ENCODE results near the gene CCDC88C. TPM values are rescaled to one million over a fixed set of nuclear protein-coding genes. Genes with fewer than 3 reads are reported as not detected.

The CCDC88C gene
- total RNA-seq, 1 experiment from 2014 or later = 21.3 TPM

- in situ Hi-C loops (cut with HindIII; ENCODE audit: low pct_unique_long_range_greater_than_20kb, low sequenced_read_pairs) (no loop called here), intact Hi-C loops (cut with micrococcal nuclease; ENCODE audit: unreplicated experiment) (no loop called here)
- Histone ChIP-seq H3K4me1 (ENCODE audit: control insufficient read depth, insufficient read depth, low read length) (no peaks in the 10 kb centered on the region), H3K4me3 (ENCODE audit: low read depth in 2 of 2, low read length in 2 of 2) (no peak overlapping the region), H3K27ac (ENCODE audit: low read length) (no peak overlapping the region), H3K9me3 (ENCODE audit: control insufficient read depth, insufficient read depth, low read depth, low read length) (no peaks in the 10 kb centered on the region), H3K36me3 (ENCODE audit: control insufficient read depth, insufficient read depth, low read length) (no peaks in the 10 kb centered on the region), H3K27me3 (ENCODE audit: control insufficient read depth, insufficient read depth, low read length) (no peaks in the 10 kb centered on the region)
- peak; percentile 29; the same call in 1 of the 2 replicates for ATAC-seq
- CTCF ChIA-PET = no interaction called here
- no peak for DNase-seq (ENCODE audit: low read depth, low spot score)
- BruUV-seq (replicated peaks) = no TSS peak
- POLR2A ChIA-PET = interaction anchor here (0.6 kb wide), 1 partner anchor 533 kb away, joined by 4 read pairs; no protein-coding TSS in a partner anchor
- TF ChIP-seq, protein P1, sequence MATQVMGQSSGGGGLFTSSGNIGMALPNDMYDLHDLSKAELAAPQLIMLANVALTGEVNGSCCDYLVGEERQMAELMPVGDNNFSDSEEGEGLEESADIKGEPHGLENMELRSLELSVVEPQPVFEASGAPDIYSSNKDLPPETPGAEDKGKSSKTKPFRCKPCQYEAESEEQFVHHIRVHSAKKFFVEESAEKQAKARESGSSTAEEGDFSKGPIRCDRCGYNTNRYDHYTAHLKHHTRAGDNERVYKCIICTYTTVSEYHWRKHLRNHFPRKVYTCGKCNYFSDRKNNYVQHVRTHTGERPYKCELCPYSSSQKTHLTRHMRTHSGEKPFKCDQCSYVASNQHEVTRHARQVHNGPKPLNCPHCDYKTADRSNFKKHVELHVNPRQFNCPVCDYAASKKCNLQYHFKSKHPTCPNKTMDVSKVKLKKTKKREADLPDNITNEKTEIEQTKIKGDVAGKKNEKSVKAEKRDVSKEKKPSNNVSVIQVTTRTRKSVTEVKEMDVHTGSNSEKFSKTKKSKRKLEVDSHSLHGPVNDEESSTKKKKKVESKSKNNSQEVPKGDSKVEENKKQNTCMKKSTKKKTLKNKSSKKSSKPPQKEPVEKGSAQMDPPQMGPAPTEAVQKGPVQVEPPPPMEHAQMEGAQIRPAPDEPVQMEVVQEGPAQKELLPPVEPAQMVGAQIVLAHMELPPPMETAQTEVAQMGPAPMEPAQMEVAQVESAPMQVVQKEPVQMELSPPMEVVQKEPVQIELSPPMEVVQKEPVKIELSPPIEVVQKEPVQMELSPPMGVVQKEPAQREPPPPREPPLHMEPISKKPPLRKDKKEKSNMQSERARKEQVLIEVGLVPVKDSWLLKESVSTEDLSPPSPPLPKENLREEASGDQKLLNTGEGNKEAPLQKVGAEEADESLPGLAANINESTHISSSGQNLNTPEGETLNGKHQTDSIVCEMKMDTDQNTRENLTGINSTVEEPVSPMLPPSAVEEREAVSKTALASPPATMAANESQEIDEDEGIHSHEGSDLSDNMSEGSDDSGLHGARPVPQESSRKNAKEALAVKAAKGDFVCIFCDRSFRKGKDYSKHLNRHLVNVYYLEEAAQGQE (IDR thresholded peaks at IDR 0.05; ENCODE audit: insufficient read depth in 1 of 2, low read depth in 2 of 2, low read length in 1 of 2) = no peak
- TF ChIP-seq SIN3A (IDR thresholded peaks at IDR 0.05; ENCODE audit: borderline replicate concordance, insufficient read depth, low read depth, low read length) = no peak
- no peak for TF ChIP-seq POLR2AphosphoS5 (IDR thresholded peaks at IDR 0.05; ENCODE audit: low read depth, low read length)
- no peak for TF ChIP-seq TCF7L2 (IDR thresholded peaks at IDR 0.05; ENCODE audit: low read depth, low read length)
- TF ChIP-seq CTCF (IDR thresholded peaks at IDR 0.05) = no peak
These were observed 163.2 kb downstream of the CCDC88C start for GRCh38 chr14:91254461-91254860.

GRCh38 chr14:91253795-91254323, 163.8 kb downstream of the CCDC88C start:
- intact Hi-C loops (cut with micrococcal nuclease; ENCODE audit: unreplicated experiment) = no loop called here
- ChIA-PET CTCF (no interaction called here), POLR2A (no interaction called here)
- TF ChIP-seq POLR2AphosphoS5 (IDR thresholded peaks at IDR 0.05; ENCODE audit: low read depth, low read length) = no peak
- no peak for TF ChIP-seq CTCF (IDR thresholded peaks at IDR 0.05)
- TF ChIP-seq TCF7L2 (IDR thresholded peaks at IDR 0.05; ENCODE audit: low read depth, low read length) = no peak
- TF ChIP-seq, protein P1 (IDR thresholded peaks at IDR 0.05; ENCODE audit: insufficient read depth in 1 of 2, low read depth in 2 of 2, low read length in 1 of 2) = no peak
- no peak for TF ChIP-seq SIN3A (IDR thresholded peaks at IDR 0.05; ENCODE audit: borderline replicate concordance, insufficient read depth, low read depth, low read length)
- in situ Hi-C loops (cut with HindIII; ENCODE audit: low pct_unique_long_range_greater_than_20kb, low sequenced_read_pairs) = no loop called here
- H3K4me1 ChIP-seq (ENCODE audit: control insufficient read depth, insufficient read depth, low read length) = no peaks in the 10 kb centered on the region
- no TSS peak for BruUV-seq (replicated peaks)
- no peaks in the 10 kb centered on the region for H3K36me3 ChIP-seq (ENCODE audit: control insufficient read depth, insufficient read depth, low read length)
- peak; percentile 58 for ATAC-seq
- no peaks in the 10 kb centered on the region for H3K27me3 ChIP-seq (ENCODE audit: control insufficient read depth, insufficient read depth, low read length)
- no peak for DNase-seq (ENCODE audit: low read depth, low spot score)
- H3K27ac ChIP-seq (ENCODE audit: low read length) = no peak overlapping the region
- H3K9me3 ChIP-seq (ENCODE audit: control insufficient read depth, insufficient read depth, low read depth, low read length) = no peaks in the 10 kb centered on the region
- peak overlapping the region; percentile 34 to 43; a peak in 3 of 4 replicates for H3K4me3 ChIP-seq (ENCODE audit: low read depth in 2 of 2, low read length in 2 of 2)
